ENCODE results near the gene PPM1G. TPM values are rescaled to one million over a fixed set of nuclear protein-coding genes. Genes with fewer than 3 reads are reported as not detected.

PPM1G gene
- total and polyA plus RNA-seq, 3 donors from 2014 or later = 163 to 569 (median 245) TPM

DNA sequence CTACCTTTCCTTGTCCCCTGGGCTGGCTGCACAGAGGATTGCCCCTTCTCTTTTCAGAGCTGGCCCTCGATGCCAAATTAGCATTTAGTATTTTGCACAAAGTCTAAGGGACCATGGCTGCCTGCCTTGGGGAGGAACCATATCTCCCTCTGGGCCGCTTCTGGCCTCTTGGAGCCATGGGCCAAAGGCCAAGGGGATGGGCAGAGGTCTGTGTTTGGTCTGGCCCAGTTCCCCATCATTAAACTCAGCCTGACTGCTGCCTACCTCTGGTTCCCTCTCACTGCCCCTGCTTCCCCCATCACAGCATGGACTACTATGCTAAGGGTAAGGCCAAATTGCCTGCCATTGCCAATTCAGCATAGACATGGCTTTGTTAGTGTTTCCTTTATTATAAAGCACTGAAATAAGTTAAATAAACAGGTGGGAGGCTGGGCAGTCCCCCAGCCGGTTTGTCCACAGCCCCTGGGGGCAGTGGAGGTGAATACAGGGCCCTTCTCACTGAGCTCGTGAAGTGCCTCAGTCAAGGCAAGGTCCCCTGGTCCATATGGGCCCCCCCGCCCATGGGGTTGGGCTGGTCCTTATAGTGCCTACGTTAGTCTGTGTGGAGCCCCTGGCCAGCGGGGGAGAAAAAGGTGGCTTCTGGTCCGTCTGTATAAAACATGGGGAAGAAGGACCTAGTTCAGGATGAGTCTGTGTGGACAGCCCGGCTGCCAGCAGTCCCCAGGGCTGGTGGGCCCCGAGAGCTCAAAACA is 32.3 kb downstream of the PPM1G start:
- intact Hi-C loops (cut with DNase I; ENCODE audit: low total_unique reads) = no loop called here
- 56 to 64% methylated on average over 8 to 10 of the region's 10 CpGs for WGBS, 2 donors
- no peak for DNase-seq
- no peak overlapping the region for H3K27ac ChIP-seq
- no peaks in the 10 kb centered on the region for H3K36me3 ChIP-seq (ENCODE audit: low read depth, missing control alignments)
- no peak for TF ChIP-seq POLR2A (IDR thresholded peaks at IDR 0.05)
- TF ChIP-seq, protein P1, sequence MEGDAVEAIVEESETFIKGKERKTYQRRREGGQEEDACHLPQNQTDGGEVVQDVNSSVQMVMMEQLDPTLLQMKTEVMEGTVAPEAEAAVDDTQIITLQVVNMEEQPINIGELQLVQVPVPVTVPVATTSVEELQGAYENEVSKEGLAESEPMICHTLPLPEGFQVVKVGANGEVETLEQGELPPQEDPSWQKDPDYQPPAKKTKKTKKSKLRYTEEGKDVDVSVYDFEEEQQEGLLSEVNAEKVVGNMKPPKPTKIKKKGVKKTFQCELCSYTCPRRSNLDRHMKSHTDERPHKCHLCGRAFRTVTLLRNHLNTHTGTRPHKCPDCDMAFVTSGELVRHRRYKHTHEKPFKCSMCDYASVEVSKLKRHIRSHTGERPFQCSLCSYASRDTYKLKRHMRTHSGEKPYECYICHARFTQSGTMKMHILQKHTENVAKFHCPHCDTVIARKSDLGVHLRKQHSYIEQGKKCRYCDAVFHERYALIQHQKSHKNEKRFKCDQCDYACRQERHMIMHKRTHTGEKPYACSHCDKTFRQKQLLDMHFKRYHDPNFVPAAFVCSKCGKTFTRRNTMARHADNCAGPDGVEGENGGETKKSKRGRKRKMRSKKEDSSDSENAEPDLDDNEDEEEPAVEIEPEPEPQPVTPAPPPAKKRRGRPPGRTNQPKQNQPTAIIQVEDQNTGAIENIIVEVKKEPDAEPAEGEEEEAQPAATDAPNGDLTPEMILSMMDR (IDR thresholded peaks at IDR 0.05) = no peak
- no peaks in the 10 kb centered on the region for H3K9me3 ChIP-seq
- no peak overlapping the region for H3K4me3 ChIP-seq
- H3K4me1 ChIP-seq = peaks cover 13% of the 10 kb centered on the region
- no peaks in the 10 kb centered on the region for H3K27me3 ChIP-seq

DNA sequence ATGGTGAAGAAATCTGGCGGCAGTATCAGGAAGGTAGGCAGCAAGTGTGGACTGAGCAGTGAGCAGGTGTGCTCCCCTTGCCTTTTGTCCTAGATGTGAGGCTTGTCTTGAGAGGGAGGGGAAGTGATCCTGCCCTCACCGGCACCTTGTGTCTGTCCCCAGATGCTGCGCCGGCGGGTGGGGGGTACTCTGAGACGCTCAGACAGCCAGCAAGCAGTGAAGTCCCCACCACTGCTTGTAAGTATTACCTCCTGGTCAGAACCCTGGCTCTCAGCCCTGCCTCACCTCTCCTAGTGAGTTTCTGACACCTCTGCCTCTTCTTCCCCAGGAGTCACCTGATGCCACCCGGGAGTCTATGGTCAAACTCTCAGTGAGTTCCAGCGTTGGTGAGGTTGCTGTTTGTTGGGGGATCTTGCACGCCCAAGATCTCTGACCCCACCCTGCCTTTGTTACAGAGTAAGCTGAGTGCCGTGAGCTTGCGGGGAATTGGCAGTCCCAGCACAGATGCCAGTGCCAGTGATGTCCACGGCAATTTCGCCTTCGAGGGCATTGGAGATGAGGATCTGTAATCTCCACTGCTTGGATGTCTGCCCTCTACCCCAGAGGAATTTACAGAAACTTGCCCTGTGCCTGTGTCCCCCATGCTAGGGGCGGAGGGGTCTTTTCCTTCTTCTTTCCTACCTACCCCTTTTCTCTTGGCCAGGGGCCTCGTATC is 33.1 kb downstream of the PPM1G start:
- Histone ChIP-seq H3K27me3 (no peaks in the 10 kb centered on the region), H3K9me3 (no peaks in the 10 kb centered on the region), H3K36me3 (ENCODE audit: low read depth, missing control alignments) (no peaks in the 10 kb centered on the region), H3K27ac (no peak overlapping the region), H3K4me3 (no peak overlapping the region), H3K4me1 (peaks cover 20% of the 10 kb centered on the region)
- WGBS, 2 donors = 79 to 84% methylated on average over 15 to 16 of the region's 16 CpGs
- DNase-seq = no peak
- intact Hi-C loops (cut with DNase I; ENCODE audit: low total_unique reads) = no loop called here
- TF ChIP-seq, protein P1 (IDR thresholded peaks at IDR 0.05) = no peak
- no peak for TF ChIP-seq POLR2A (IDR thresholded peaks at IDR 0.05)

DNA sequence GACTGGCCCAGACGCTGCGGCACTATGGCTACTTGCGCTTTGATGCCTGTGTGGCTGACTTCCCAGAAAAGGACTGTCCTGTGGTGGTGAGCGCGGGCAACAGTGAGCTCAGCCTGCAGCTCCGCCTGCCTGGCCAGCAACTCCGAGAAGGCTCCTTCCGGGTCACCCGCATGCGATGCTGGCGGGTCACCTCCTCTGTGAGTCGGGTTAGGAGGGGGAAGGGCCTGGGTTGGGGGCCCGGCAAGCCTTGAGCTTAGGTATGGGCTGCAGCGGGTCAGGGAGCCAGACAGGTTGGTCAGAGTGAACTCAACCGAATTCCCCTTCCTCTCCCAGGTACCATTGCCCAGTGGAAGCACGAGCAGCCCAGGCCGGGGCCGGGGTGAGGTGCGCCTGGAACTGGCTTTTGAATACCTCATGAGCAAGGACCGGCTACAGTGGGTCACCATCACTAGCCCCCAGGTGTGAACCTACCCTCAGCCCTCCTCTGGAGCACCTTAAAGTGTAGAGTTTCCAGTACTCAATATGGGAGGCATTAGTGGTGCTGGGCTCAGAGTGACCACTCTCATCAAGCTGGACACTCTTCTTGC is 33.8 kb downstream of the PPM1G start:
- no peak overlapping the region for H3K4me3 ChIP-seq
- H3K27ac ChIP-seq = no peak overlapping the region
- 89 to 92% methylated on average over 11 to 20 of the region's 20 CpGs for WGBS, 2 donors
- TF ChIP-seq, protein P1 (IDR thresholded peaks at IDR 0.05) = no peak
- no peak for TF ChIP-seq POLR2A (IDR thresholded peaks at IDR 0.05)
- intact Hi-C loops (cut with DNase I; ENCODE audit: low total_unique reads) = no loop called here
- H3K4me1 ChIP-seq = peaks cover 20% of the 10 kb centered on the region
- no peak for DNase-seq
- H3K36me3 ChIP-seq (ENCODE audit: low read depth, missing control alignments) = no peaks in the 10 kb centered on the region
- no peaks in the 10 kb centered on the region for H3K27me3 ChIP-seq
- no peaks in the 10 kb centered on the region for H3K9me3 ChIP-seq

DNA sequence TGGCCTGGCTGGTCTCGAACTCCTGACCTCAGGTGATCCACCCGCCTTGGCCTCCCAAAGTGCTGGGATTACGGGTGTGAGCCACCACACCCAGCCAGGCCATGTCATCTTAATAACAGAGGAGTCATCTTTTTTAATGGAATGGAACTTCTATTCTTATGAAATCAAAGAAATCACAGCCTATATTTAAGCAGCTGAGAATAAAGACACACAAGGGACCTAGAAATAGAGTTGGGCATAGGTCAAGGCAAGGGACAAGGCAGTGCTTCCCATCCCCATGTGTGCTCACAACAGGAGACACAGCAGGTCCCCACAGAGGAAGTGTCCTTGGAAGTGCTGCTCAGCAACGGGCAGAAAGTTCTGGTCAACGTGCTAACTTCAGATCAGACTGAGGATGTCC is 35.8 kb downstream of the PPM1G start:
- H3K27ac ChIP-seq = no peak overlapping the region
- peaks cover 20% of the 10 kb centered on the region for H3K4me1 ChIP-seq
- no peaks in the 10 kb centered on the region for H3K36me3 ChIP-seq (ENCODE audit: low read depth, missing control alignments)
- H3K27me3 ChIP-seq = no peaks in the 10 kb centered on the region
- H3K4me3 ChIP-seq = no peak overlapping the region
- no peak for TF ChIP-seq POLR2A (IDR thresholded peaks at IDR 0.05)
- TF ChIP-seq, protein P1 (IDR thresholded peaks at IDR 0.05) = no peak
- intact Hi-C loops (cut with DNase I; ENCODE audit: low total_unique reads) = no loop called here
- no peak for DNase-seq
- WGBS, 2 donors = 72 to 74% methylated on average over 5 of the region's 5 CpGs
- H3K9me3 ChIP-seq = no peaks in the 10 kb centered on the region
